HG02885 (cell line): ENCODE results near the gene ANTKMT.
A peak's percentile ranks its signal among the peaks of the same experiment; 100 is the strongest.

Source experiments
- ATAC-seq: cut with Tn5 transposase; IDR thresholded peaks from one replicate; pipeline ENCODE4 v1.9.1; 2021; ENCODE audit warnings: mild to moderate bottlenecking; ENCODE audit not compliant: unreplicated experiment, poor library complexity

The ANTKMT gene

DNA sequence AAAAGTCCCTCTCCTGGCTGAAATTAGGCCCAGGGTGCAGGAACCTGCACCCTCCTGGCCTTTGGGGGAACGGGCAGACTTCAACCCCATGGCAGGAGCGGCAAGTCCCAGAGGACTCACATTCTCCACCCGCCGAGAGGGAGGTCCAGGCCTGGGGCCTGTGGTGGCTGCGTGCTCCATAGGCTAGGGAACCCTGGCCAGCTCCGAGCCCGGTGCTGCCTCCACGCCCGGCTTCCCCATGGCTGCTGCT lies 5.2 kb downstream of the ANTKMT start:
- ATAC-seq: no peak

DNA sequence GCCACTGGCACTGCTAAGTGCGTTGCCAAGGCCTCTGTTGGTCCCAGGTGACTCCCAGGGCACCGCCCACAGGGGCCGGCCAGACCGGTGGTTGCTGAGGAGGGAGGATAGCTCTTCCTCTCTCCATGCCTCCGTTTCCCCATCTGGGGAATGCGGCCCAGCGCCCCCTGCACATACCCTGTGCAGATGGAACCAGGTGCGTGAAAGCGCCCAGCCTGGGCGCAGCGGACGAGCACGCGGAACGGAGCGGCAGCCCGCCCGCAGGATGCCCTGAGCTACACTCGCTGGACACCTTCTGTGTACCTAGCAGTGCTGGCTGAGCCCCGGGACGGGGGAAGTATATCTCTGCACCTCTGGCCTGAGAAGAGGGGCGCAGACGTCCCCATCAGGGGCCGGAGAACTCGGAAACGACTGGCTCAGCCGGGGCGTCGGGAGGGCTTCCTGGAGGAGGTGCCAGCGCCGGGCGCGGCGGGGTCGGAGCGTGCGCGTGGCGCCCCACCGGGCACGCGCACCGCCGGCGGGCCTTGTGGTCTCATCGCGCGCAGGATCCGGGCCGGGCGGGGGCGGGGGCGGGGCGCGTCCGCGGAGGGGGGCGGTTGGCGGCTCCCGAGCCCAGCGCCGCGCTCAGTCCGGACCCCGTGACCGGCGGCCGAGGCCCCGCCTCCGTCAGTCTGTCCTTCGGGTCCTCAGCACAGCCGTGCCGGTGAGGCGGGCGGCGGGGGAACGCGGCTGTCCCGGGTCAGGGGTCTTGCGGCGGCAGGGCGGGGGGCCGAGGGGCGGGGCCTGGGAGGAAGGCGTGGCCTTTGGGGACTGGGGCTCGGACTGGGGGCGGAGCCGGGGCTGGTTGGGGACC lies 5.7 kb downstream of the ANTKMT start, which contains the start of the genes CCDC78 and HAGHL:
TSS of gene CCDC78 (minus strand) at position 6 of the 853 bp plus-strand sequence. CDS start 76 bp downstream, outside the sequence.
TSS of gene HAGHL (plus strand) at position 669 of the 853 bp plus-strand sequence. CDS start 404 bp downstream, outside the sequence.
- ATAC-seq: peak; percentile 42

DNA sequence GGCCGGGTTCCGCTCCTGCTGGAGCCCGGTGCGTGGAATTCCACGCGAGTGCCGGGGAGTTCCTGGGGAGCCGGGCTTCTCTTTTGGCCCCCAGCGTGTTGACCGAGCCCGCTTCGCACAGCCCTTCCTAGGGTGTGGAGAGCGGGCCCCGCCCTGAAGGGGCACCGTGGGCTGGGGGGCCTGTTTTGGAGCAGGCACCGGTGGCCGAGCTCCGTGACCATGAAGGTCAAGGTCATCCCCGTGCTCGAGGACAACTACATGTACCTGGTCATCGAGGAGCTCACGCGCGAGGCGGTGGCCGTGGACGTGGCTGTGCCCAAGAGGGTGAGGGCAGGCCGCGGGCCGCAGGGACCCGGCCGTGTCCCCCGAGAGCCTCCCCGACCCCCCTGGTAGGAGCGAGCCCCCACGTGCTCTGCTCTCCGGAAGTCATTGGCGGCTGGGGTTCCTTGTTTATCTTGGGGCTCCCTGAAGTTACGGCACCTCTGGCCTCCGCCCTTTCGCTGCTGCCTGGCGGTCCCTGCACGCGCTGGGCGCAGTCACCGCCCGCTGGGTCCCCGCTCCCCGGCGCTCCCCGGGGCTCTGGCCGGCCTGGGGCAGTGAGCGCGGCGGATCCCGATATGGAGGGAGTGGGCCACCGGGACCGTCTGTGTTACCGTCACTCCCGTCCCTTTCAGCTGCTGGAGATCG lies 6.5 kb downstream of the ANTKMT start:
- peak; percentile 12 for ATAC-seq

DNA sequence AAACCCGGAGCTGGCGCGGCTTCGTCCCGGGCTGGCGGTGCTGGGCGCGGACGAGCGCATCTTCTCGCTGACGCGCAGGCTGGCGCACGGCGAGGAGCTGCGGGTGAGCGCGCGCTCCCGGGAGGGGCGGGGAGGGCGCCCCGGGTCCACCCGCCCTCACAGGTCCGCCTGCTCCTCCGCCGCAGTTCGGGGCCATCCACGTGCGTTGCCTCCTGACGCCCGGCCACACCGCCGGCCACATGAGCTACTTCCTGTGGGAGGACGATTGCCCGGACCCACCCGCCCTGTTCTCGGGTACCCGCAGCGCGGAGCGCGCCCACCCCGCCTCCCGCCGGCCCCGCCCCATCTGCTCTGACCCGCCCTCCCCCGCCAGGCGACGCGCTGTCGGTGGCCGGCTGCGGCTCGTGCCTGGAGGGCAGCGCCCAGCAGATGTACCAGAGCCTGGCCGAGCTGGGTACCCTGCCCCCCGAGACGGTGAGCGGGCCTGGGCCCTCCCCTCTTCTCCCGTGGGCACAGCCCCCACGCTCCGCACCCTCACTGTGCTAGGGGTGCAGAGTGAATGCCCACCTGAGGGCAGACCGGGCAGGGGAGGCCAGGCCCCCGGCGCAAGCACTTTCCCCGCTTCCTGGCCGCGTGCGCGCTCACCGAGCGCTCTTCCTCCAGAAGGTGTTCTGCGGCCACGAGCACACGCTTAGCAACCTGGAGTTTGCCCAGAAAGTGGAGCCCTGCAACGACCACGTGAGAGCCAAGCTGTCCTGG lies 7.4 kb downstream of the ANTKMT start:
- peak; percentile 44 for ATAC-seq

DNA sequence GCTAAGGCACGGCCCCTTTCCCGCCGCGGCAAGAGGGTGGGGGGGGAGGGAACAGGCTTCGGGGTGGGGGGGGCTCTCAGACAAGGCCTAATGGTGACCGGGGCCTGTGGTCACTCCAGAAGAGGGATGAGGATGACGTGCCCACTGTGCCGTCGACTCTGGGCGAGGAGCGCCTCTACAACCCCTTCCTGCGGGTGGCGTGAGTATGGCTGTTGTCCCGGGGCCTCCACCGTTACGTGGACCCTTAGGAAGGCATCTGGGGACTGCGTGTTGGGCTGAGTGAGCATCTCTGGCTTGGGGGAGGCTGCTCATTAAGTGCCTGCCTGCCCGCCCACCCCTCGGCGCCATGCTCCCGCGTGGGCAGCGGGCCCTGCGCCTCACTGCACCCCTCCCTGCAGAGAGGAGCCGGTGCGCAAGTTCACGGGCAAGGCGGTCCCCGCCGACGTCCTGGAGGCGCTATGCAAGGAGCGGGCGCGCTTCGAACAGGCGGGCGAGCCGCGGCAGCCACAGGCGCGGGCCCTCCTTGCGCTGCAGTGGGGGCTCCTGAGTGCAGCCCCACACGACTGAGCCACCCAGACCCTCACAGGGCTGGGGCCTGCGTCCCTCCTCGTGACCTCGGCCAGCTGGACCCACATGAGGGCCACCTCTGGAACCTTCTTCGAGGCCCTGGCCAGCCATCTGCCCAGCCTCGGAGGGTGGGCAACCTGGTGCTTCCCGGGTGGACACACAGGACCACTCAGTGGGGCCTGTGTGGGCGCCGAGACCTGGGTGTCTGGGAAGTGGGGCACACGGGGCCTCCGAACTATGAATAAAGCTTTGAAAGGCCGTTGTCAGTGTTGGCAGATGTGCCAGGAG lies 8.2 kb downstream of the ANTKMT start:
- no peak for ATAC-seq

DNA sequence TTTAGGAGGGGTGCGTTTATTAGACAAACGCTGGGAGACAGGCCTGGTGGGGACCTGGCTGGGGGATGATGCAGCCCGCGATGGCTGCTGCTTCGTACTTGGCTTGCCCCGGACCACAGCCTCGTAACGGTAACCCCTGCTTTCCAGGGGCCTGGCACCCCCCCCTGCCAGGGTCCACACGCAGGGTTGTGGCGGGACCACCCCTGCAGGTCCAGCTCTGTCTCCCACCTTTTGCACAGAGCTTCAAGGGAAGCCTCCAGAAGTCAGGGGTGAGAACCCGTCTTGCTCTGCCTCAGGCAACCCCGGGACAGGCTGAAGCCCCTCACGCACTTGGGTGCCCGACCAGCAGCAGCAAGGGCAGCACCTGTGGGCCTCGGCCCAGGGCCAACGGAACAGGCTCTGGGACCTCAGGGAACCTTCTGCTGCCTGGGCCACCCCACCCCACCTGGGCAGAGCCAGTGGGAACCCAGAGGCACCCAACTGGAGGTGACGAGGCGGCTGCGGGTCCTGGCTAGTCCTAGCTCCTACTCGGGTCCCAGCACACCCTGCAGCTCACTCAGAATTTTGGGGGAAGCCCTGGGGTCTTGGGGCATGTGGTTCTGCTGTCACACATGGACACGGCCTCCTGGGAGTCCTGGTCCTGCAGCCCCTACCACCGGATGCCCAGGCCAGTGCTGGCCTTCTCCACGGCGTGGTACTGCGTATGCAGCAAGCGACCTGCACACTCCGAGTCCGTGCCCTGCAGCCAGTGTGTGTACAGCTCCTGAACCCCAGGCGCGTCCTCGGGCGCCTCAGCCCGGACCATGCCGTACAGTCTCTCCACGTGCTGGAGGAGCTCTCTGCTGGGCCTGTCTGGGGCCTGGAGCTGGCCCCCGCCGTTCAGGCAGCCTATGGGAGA lies 9.1 kb downstream of the ANTKMT start:
- ATAC-seq: no peak

DNA sequence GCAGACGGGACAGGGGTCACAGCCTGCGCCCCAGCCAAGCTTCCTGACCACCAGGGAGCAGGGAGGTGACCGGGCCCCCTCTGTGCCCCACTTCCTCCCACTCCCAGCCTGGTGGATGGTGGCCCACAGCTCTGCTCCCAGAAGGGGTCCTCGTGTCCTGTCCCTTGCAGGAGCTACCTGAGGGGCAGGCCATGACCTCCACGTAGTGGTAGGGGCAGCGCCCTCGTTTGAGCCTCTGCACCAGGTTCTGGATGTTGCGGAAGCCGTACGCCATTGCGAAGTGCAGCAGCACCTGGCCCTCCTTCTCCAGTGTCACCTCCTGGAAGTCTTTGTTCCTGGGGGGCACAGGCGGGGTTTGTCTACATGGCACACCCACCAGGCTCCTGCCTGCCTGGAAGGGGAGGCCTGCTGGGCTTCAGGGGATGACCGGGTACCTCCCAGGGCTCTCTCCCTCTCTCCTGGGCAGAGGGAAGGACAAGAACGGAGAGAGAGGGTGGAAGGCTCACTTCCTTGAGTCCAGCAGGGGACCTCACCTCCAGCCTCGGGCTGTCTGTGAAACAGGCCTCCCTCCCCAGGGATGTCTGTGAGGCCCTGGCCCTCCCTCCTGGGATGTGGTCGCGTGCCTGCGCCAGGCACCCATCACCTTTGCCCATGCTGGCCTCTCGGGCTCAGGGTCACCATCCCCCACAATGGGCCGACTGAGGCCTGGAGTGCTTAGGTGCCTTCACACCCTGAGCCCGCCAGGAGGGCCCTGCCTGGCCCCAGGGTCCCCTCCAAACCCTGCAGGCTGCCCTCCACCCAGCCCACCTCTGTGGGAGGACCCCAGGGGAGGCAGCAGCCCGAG lies 9.9 kb downstream of the ANTKMT start:
- ATAC-seq: no peak

DNA sequence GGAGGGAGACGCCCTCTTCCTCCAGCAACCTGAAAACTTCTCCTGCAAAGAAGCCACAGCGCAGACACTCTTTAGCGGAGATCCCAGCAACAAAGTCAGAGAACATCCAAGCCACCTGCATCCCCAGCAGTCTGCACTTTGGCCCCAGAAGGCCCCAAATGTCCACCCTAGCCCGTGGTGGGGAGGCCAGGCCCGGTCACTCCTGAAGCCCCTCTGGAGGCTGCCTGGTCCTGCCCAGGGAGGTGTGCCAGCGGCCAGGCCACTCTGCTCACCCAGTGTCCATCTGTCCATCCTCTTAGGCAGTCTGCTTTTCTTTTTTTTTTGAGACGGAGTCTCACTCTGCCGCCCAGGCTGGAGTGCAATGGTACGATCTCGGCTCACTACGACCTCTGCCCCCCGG lies 11.4 kb downstream of the ANTKMT start:
- no peak for ATAC-seq

DNA sequence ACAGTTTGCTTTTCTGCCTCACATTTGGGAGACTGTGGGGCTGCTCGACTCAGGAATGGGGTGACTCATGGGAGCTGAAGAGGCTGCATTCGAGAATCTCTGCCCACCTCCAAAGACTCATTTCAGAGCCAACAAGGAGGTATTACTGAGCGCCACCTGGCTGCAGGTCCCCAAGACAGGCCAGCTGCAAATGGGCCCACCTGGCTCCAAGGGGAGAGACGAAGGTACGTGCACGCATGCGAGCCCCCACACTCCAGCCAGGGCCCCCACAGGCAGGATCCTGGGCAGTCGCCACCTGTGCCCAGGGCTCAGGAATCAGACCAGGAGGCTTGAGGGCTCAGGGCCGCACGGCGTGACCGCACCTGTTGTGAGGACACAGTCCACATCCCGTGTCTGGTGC lies 12.0 kb downstream of the ANTKMT start:
- no peak for ATAC-seq

DNA sequence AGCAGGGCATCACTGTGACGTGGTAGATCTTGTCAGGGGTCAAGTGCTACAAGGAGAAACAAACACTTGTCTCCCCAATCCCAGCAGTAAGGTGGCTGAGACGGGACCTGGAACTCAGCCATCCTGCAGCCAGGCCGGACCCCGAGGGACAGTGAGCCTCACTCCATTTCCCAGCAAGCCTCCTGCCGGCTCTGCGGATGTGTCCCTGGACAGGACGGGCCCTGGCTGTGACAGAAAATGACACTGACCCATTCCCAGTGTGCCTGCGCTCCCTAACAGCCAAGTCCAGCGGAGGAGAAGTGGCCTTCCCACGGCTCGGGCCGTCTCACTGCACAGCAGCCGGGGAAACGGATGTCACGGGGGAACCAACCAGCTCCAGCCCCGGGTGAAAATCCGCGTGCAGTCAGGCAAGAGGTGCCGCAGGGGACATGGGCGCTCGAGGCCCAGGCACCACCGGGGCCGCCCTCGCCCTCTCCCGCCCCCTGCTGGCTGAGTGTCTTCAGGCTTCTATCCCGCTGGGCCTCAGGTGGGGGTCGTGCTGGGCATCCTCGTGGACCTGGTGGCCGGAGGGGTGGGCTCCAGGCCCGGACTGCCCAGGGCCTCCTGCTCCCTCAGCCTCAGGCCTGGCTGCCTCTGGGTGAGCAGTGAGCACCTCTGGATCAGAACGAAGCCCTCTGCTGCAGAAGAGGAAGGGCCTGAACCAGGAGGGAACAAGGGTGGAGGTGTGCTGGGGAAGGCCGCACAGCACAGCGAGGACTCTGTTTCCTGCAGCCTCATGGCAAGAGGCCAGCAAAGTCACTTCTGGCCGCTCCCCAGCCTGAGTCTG lies 12.6 kb downstream of the ANTKMT start:
- ATAC-seq: no peak

DNA sequence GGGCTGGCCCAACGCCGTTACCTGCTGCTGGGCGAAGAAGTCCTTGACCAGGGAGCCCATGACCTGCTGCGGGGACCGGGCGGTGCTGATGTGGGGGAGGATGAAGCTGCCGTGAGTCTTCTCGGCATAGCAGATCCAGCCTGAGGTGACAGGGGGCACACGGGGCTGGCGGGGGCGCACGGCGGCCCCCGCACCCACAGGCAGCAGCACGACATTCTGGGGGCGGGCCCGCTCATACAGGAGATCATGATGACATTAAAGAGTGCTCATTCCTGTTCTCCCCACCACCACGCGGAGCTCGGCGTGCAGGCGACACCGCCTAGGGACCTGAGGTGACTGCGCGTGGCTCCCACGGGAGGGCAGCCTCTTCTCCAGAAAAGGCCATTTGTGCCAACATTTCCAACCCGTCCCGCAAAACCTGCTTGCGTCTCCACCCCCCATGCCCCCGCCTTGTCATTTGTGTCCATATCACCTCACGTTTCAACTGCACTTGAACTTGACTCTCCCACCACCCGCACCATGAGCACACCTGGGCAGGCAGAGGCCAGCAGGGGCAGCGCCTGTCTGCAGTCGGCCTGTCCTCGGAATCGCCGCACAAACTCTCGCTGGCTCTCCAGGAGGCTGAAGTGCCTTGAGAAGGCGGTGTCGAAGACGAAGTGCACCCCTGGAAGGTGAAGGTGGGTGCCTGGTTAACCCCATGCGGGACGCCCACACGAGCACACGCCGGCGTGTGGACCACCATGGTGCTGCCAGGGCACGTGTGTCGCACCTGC lies 13.4 kb downstream of the ANTKMT start:
- ATAC-seq: no peak

DNA sequence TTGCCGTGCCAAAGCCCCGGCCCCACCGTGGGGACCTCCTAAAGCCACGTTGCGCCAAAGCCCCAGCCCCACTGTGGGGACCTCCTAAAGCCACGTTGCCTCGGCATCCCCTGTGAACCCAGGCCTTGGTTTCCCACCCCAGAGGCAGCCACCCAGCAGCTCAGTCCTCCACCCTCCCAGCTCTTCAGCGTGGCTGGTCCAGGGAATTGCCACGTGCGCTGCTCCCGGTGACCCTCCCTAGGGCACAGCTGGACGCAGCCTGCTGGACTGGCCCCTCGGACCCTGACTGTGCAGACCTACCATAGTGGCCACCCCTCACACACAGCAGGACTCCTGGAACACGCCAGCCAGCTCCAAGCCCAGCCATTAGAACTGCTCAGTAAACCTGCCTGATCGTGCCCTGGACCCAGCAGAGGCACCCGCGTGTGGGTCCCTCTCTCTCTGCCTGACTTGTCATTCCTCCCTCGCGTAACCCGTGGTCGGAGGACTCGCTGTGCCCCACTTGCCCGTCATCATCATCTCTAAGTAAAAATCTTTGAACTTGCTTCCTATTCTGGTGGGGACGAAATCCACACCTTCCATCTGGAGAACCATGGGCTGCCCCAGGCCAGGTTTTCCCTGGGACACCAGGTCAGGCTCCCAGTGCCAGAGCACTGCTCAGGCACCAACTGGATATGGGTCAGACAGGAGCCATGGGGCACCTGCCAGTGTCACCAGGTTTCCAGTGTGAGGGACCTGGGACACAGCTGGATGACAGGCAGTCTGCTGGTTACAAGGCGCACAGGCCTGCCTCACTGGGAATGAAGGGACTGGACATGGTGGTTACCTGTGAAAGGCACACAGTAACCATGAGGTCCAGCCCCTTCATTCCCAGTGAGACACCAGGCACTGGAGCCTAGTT lies 14.3 kb downstream of the ANTKMT start:
- no peak for ATAC-seq

DNA sequence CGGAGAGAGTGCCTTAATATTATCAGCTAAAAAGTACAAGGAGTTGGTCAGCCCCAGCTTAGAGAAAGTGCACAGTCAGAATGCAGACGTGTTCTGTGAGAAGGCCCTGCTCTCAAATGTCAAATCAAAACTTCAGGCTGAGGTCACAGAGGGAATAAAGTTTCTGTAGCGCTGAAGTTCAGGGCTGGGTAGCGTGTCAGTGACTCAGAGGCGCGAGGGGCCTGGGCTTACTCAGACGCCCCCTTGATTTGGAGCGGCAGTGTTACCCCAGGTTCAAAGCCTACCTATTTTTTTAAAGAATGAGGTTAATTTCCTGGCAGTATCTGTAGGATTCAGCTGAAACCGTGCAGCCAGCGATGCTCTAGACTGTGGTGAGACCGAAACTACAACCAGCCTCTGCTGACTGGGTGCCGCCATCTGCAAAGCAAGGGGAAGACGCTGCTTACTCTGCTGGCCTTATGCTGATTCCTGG lies 15.1 kb downstream of the ANTKMT start:
- peak; percentile 37 for ATAC-seq

DNA sequence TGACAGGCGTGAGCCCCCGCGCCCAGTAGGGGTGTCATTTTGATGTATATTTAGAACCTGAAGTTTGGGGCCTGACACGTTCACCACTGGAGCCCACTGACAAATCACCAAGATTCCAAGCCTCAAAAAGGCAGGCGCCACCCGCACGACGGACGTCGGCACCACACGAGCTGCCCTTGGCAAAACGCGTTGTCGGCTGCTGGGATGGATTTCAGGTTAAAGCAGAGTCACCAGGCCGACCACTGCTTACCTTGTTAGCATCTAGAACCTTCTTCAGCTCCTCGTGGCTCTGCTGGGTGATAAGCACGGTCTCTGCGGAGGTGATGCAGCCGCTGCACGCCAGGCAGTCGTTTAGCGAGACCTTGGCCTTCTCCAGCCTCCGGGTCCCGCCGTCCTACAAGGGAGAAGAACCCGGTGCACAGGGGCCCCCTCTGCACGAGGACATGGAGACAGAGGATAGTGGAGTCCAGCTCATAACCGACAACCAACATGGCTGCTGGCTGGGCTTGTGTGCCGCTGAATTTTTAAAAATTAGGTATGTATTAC lies 16.1 kb downstream of the ANTKMT start:
- ATAC-seq: no peak
